PC-3 (cell line): Measurements from ENCODE around the gene CMSS1.

Source experiments
- CTCF ChIP-seq: fragments of 300-600 bp; sonication (generic); conservative IDR thresholded peaks from 2 replicates; pipeline ENCODE4 v1.5.1; 2017; ENCODE audit warnings: antibody characterized with exemption, low read depth, mild to moderate bottlenecking, low read length
- EZH2 ChIP-seq: fragments of 300-600 bp; sonication (generic); IDR thresholded peaks from one replicate; pipeline ENCODE4 v1.6.1; 2017; ENCODE audit warnings: antibody characterized with exemption, mild to moderate bottlenecking, low read length; ENCODE audit not compliant: unreplicated experiment

DNA sequence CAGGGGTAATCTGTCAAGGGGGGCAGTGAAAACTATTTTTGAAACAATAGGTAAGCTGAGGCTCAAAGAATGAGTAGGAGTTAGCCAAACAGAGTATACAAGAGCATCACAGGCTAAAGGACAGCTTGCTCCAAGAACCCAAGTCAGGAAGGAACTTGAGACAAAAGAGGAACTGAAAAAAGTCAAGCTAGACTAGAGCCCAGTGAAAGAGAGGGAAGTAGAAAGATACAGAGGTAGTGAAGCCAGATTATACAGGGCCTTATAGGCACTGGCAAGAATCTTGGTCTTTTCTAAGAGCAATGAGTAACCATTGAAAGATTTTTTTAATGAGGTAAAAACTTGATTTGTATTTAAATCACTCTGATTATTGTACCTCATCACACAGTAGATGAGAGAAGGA is 226.7 kb downstream of the CMSS1 start:
- TF ChIP-seq CTCF (no peak), EZH2 (no peak)
